GM12878 (cell line): ENCODE results near the gene OR2S2. TPM values are rescaled to one million over a fixed set of nuclear protein-coding genes. Genes with fewer than 3 reads are reported as not detected.

Experiments used
- ATAC-seq: fragments of 200-7000 bp; cut with Tn5 transposase; 3 replicates; pipeline ENCODE4 v1.9.1; 2020; ENCODE audit warnings: mild to moderate bottlenecking, moderate library complexity
- BruUV-seq: library from RNA; stranded (reverse); fragments of 400-500 nt; replicated peaks from 2 replicates; lab custom pipeline; 2021; lab: Mats Ljungman, UMichigan
- CTCF ChIA-PET: fragments of 300-600 bp; sonication (Branson Sonifier 250); formaldehyde crosslinking; extraction: SDS; loops from one replicate; lab custom pipeline; 2021; ENCODE audit warnings: inconsistent platforms; lab: Yijun Ruan, JAX
- POLR2A ChIA-PET: fragments of 350-600 bp; formaldehyde crosslinking; extraction: SDS; loops from one replicate; lab custom pipeline; 2021; ENCODE audit warnings: inconsistent platforms; lab: Charles Lee
- RAD21 ChIA-PET: fragments of 300-600 bp; sonication (Branson Sonifier 250); formaldehyde crosslinking; loops from one replicate; lab custom pipeline; 2023; ENCODE audit warnings: antibody characterized with exemption; ENCODE audit not compliant: unreplicated experiment; lab: Charles Lee
- SMC1A ChIA-PET: fragments of 300-600 bp; sonication (Branson Sonifier 250); formaldehyde crosslinking; loops from one replicate; lab custom pipeline; 2023; ENCODE audit not compliant: unreplicated experiment, uncharacterized antibody; lab: Charles Lee
- DNase-seq: peaks from one replicate; pipeline ENCODE4 v3.0.0-alpha.2; 2011; ENCODE audit warnings: low read depth, low spot score
- FAIRE-seq: peaks from 3 replicates; lab custom pipeline; 2011; peaks lifted over from hg19 to GRCh38; lab: Jason Lieb, UNC
- H2AFZ ChIP-seq: 2 replicates; pipeline ENCODE4 v1.6.0; 2011; ENCODE audit warnings: low read depth, low read length, control low read depth; ENCODE audit not compliant: control insufficient read depth
- H3K27ac ChIP-seq: 2 replicates; pipeline ENCODE4 v1.5.1; 2011; ENCODE audit warnings: control low read depth; ENCODE audit not compliant: control insufficient read depth, insufficient read depth
- H3K27me3 ChIP-seq, 2 experiments: replicated peaks in 1 of 2; 2 replicates each; pipeline versions ENCODE4 v1.6.0 to v1.6.1; 2011; ENCODE audit warnings: low read length in 1 of 2; ENCODE audit not compliant: control insufficient read depth in 2 of 2, insufficient read depth in 2 of 2
- H3K36me3 ChIP-seq, 2 experiments: 2 replicates each; pipeline ENCODE4 v1.5.1; 2011; ENCODE audit warnings: low read length in 1 of 2; ENCODE audit not compliant: control insufficient read depth in 2 of 2, insufficient read depth in 2 of 2
- H3K4me1 ChIP-seq: 2 replicates; pipeline ENCODE4 v1.6.1; 2011; ENCODE audit warnings: mild to moderate bottlenecking, low read length, moderate library complexity, mixed read lengths; ENCODE audit not compliant: control insufficient read depth, insufficient read depth
- H3K4me2 ChIP-seq: 2 replicates; pipeline ENCODE4 v1.6.0; 2011; ENCODE audit warnings: control low read depth; ENCODE audit not compliant: control insufficient read depth, insufficient read depth
- H3K4me3 ChIP-seq: fragments of 200-600 bp; sonication (generic); 2 replicates; pipeline ENCODE4 v1.5.1; 2016
- H3K79me2 ChIP-seq: 2 replicates; pipeline ENCODE4 v1.6.0; 2011; ENCODE audit warnings: low read length; ENCODE audit not compliant: control insufficient read depth, insufficient read depth
- H3K9ac ChIP-seq: 2 replicates; pipeline ENCODE4 v1.8.0; 2011; ENCODE audit warnings: low read length, control low read depth, mixed read lengths; ENCODE audit not compliant: control insufficient read depth, insufficient read depth
- H3K9me3 ChIP-seq: replicated peaks from 3 replicates; pipeline ENCODE4 v1.5.1; 2011; ENCODE audit warnings: mild to moderate bottlenecking, low read length; ENCODE audit not compliant: control insufficient read depth, insufficient read depth
- H4K20me1 ChIP-seq: 2 replicates; pipeline ENCODE4 v1.6.0; 2011; ENCODE audit not compliant: control insufficient read depth, insufficient read depth
- MTA3 ChIP-seq: IDR thresholded peaks from 2 replicates; pipeline ENCODE4 v1.6.1; 2012; ENCODE audit warnings: low read length, inconsistent platforms, borderline replicate concordance
- NR2F1 ChIP-seq: fragments of 450-650 bp; conservative IDR thresholded peaks from 2 replicates; pipeline ENCODE4 v1.6.1; 2017; ENCODE audit warnings: mild to moderate bottlenecking
- PAX5 ChIP-seq: IDR thresholded peaks from 2 replicates; pipeline ENCODE4 v1.6.1; 2011; ENCODE audit warnings: low read depth, low read length, borderline replicate concordance
- POLR2AphosphoS2 ChIP-seq: IDR thresholded peaks from 2 replicates; pipeline ENCODE4 v1.6.1; 2011; ENCODE audit warnings: low read depth, mild to moderate bottlenecking, low read length, improper control_type of control experiment, moderate library complexity
- RBBP5 ChIP-seq: fragments of 200-600 bp; sonication (generic); conservative IDR thresholded peaks from 2 replicates; pipeline ENCODE4 v1.6.1; 2016
- STAT3 ChIP-seq: IDR thresholded peaks from 2 replicates; pipeline ENCODE4 v1.6.1; 2011; ENCODE audit warnings: low read depth, low read length, improper control_type of control experiment
- WGBS: methylation state at CpG from one replicate; pipeline ENCODE4 v1.1.6; 2016; ENCODE audit warnings: low lambda C conversion rate; ENCODE audit not compliant: insufficient replicate concordance, insufficient coverage; ENCODE audit errors: missing lambda C conversion rate; 5-methylcytosine and 5-hydroxymethylcytosine counted together
- in situ Hi-C: fragments of 300-500 bp; cut with MboI; formaldehyde crosslinking; loops from 9 replicates; pipeline ENCODE4 v1.14.3; 2018; ENCODE audit warnings: mixed read lengths
- intact Hi-C: fragments of 100-400 bp; cut with micrococcal nuclease; formaldehyde crosslinking; loops from one replicate; pipeline ENCODE4 v1.14.2; 2022; ENCODE audit not compliant: unreplicated experiment
- polyA plus RNA-seq, 11 experiments: library from polyadenylated mRNA; depleted of rRNA in 4 of 11; unstranded in 6 of 11; stranded (reverse) in 5 of 11; fragments of >200 nt; fragmentation: Nextera tagmentation in 4 of 11; fragmentation: Illumina TruSeq in 1 of 11; extraction: Ambion mirVana in 4 of 11; extraction: Trizol in 1 of 11; gene quantifications; 1 replicate in 1 of 11; 2 replicates in 10 of 11; pipeline versions ENCODE4 v1.2.1 to v1.2.3, GENCODE V29; 2011 to 2016; ENCODE audit warnings: inconsistent platforms in 2 of 11, missing spikeins in 2 of 11, low read depth in 1 of 11
- total RNA-seq, 4 experiments: library from RNA; depleted of rRNA in 3 of 4; stranded (reverse); fragments of >200 nt in 3 of 4; fragmentation: Illumina TruSeq in 1 of 4; extraction: Trizol in 1 of 4; gene quantifications; 2 replicates each; pipeline versions ENCODE4 v1.2.1 to v1.2.3, GENCODE V29; 2013 to 2021

OR2S2 gene
- total and polyA plus RNA-seq, 10 of the 15 experiments (the other 5 are each of a cell fraction or from before 2014, with no cell fraction given) = not detected

DNA sequence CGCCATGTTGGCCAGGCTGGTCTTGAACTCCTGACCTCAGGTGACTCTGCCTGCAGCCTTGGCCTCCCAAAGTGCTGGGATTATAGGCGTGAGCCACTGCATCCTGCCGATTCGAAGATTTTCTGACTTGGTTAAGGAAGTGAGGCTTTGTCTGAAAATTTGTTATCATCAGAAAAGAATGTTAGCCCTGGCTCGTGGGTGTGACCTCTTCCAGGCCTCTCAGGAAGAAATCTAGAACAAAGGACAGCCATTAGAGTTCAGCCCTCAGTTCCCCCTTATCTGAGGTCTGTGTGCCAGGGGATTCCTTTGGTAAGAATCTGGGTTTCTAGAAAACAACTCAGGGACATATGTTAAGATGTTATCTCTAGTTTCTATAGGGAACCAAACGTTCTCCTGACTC is 6.2 kb downstream of the OR2S2 start:
- no peak overlapping the region for H3K27ac ChIP-seq
- ChIA-PET POLR2A (no interaction called here), RAD21 (no interaction called here), CTCF (interaction anchor here (1.1 to 2.2 kb wide), 3 partner anchors 11 to 72 kb away, joined by 4 to 16 read pairs (median 6); no protein-coding TSS in a partner anchor), SMC1A (interaction anchor here (0.8 to 1.9 kb wide), 3 partner anchors 11 to 72 kb away, joined by 3 to 6 read pairs (median 3); no protein-coding TSS in a partner anchor)
- TF ChIP-seq PAX5 = no peak
- no peak for TF ChIP-seq STAT3
- no peak overlapping the region for H3K4me3 ChIP-seq
- H2AFZ ChIP-seq = no peak overlapping the region
- BruUV-seq = no TSS peak
- H3K9ac ChIP-seq = no peak overlapping the region
- no peaks in the 10 kb centered on the region for H3K9me3 ChIP-seq
- H3K27me3 ChIP-seq = no peaks in the 10 kb centered on the region
- DNase-seq (no peak), FAIRE-seq (no peak), ATAC-seq (no peak)
- in situ Hi-C loops = no loop called here
- 14% methylated on average over 6 of the region's 6 CpGs for WGBS
- H4K20me1 ChIP-seq = no peaks in the 10 kb centered on the region
- H3K4me2 ChIP-seq = no peak overlapping the region
- no peaks in the 10 kb centered on the region for H3K36me3 ChIP-seq
- no peaks in the 10 kb centered on the region for H3K4me1 ChIP-seq
- no peaks in the 10 kb centered on the region for H3K79me2 ChIP-seq
- intact Hi-C loops = no loop called here

DNA sequence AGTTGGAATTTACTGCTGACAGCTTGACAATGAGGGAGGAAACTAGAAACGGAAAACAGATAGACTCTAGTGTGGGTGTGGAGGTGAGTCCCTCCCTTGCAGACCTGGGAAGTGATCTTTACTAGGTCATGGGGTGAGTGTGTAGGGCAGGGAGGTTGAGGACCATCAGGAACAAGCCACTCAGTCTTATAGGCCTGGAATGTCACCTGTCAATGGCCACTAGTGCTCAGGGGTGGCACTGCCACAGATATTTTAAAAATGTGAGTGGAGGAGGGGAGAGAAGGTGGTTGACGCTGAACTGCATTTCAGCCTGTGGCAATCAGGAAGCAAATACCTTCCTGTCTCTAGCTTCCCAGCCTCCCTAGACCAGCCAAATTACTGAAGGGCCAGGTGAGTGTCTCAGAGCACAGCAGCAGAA is 9.0 kb downstream of the OR2S2 start:
- ChIA-PET POLR2A (no interaction called here), CTCF (interaction anchor here (1.3 kb wide), 2 partner anchors 8 to 74 kb away, joined by 3 to 4 read pairs; no protein-coding TSS in a partner anchor), SMC1A (no interaction called here), RAD21 (no interaction called here)
- in situ Hi-C loops (no loop called here), intact Hi-C loops (no loop called here)
- H3K4me2 ChIP-seq = no peak overlapping the region
- H3K27ac ChIP-seq = no peak overlapping the region
- ATAC-seq (no peak), FAIRE-seq (no peak), DNase-seq (no peak)
- no peaks in the 10 kb centered on the region for H3K79me2 ChIP-seq
- WGBS = 32% methylated on average over 2 of the region's 2 CpGs
- no peak overlapping the region for H3K4me3 ChIP-seq
- no peaks in the 10 kb centered on the region for H3K27me3 ChIP-seq
- H4K20me1 ChIP-seq = no peaks in the 10 kb centered on the region
- no peaks in the 10 kb centered on the region for H3K9me3 ChIP-seq
- H3K36me3 ChIP-seq = no peaks in the 10 kb centered on the region
- no peaks in the 10 kb centered on the region for H3K4me1 ChIP-seq
- no peak overlapping the region for H3K9ac ChIP-seq
- H2AFZ ChIP-seq = no peak overlapping the region
- BruUV-seq = no TSS peak
- TF ChIP-seq MTA3 (no peak), POLR2AphosphoS2 (no peak), NR2F1 (no peak), RBBP5 (no peak)
